Calu3 (cell line): ENCODE measurements around the gene PRKN. TPM values are rescaled to one million over a fixed set of nuclear protein-coding genes. Genes with fewer than 3 reads are reported as not detected.

ENCODE experiments used
- BruUV-seq: library from RNA; stranded (reverse); fragments of 400-500 nt; replicated peaks from 2 replicates; lab custom pipeline; 2021; lab: Mats Ljungman, UMichigan
- CTCF ChIA-PET: fragments of 300-600 bp; sonication (Branson Sonifier 250); formaldehyde crosslinking; loops from one replicate; lab custom pipeline; 2022; ENCODE audit warnings: antibody characterized with exemption; lab: Charles Lee
- DNase-seq: peaks from one replicate; pipeline ENCODE4 v3.0.0; 2022
- H3K27ac Mint-ChIP-seq: one replicate; pipeline ENCODE4 v1.8.0; 2022; ENCODE audit warnings: mixed read lengths; ENCODE audit not compliant: unreplicated experiment
- H3K27me3 Mint-ChIP-seq: one replicate; pipeline ENCODE4 v1.8.0; 2022; ENCODE audit warnings: mixed read lengths; ENCODE audit not compliant: unreplicated experiment
- H3K36me3 Mint-ChIP-seq: one replicate; pipeline ENCODE4 v1.8.0; 2022; ENCODE audit warnings: mild to moderate bottlenecking, moderate library complexity, mixed read lengths; ENCODE audit not compliant: insufficient read depth, unreplicated experiment
- H3K4me1 Mint-ChIP-seq: one replicate; pipeline ENCODE4 v1.8.0; 2022; ENCODE audit warnings: mild to moderate bottlenecking, low read depth, mixed read lengths; ENCODE audit not compliant: unreplicated experiment
- H3K4me3 Mint-ChIP-seq: one replicate; pipeline ENCODE4 v1.8.0; 2022; ENCODE audit warnings: mild to moderate bottlenecking, low read depth, moderate library complexity, mixed read lengths; ENCODE audit not compliant: unreplicated experiment
- H3K9me3 Mint-ChIP-seq: one replicate; pipeline ENCODE4 v1.8.0; 2022; ENCODE audit warnings: low read depth, mixed read lengths; ENCODE audit not compliant: unreplicated experiment
- intact Hi-C: fragments of 100-400 bp; cut with micrococcal nuclease; formaldehyde crosslinking; loops from one replicate; pipeline ENCODE4 v1.10.0; 2022; ENCODE audit not compliant: unreplicated experiment
- total RNA-seq: library from RNA; stranded (reverse); gene quantifications from 2 replicates; pipeline ENCODE4 v1.2.3, GENCODE V29; 2022
- TF ChIP-seq, protein P1 (sequence below): fragments of 200-600 bp; IDR thresholded peaks from one replicate; pipeline ENCODE4 v1.8.0; 2022; ENCODE audit warnings: antibody characterized with exemption; ENCODE audit not compliant: unreplicated experiment

The PRKN gene
- total RNA-seq, 1 experiment from 2014 or later = 3.8 TPM

DNA sequence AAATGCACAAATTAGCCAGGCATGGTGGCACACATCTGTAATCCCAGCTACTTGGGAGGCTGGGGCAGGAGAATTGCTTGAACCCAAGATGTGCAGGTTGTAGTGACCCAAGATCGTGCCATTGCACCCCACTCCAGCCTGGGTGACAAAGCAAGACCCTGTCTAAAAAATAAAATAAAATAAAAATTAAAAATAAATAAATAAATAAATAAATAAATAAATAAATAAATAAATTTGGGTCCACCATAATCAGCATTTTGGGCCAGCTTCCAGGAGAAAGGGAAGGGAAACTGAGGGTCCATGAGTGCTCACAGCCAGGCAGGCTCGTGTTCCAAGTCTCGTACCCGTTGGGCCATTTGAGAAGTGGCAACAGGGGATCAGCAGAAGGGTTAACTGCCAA, 1322.1 kb downstream of the PRKN start:
- intact Hi-C loops = no loop called here

DNA sequence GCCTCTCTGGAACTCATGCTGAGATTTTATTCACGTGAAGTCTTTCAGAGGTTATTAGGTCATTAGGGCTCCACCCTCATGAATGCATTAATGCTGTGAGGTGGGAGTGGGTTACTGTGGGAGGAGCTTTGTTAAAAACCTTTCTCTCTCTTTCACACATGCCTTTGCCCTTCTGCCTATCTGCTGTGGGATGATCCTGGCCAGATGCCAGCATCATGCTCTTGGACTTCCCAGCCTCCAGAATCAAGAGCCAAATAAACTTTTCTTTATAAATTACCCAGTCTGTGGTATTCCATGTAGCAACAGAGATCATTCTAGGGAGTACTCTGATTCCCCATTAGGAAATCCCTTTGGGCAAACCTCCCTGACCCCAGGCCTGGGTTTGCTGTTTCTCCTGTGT, 1323.8 kb downstream of the PRKN start:
- peaks cover 21% of the 10 kb centered on the region for H3K4me1 Mint-ChIP-seq
- H3K36me3 Mint-ChIP-seq = peaks cover 4% of the 10 kb centered on the region
- CTCF ChIA-PET = no interaction called here
- intact Hi-C loops = no loop called here
- no peak for DNase-seq
- H3K27me3 Mint-ChIP-seq = peaks cover 7% of the 10 kb centered on the region
- BruUV-seq = no TSS peak
- no peak overlapping the region for H3K4me3 Mint-ChIP-seq
- TF ChIP-seq, protein P1, sequence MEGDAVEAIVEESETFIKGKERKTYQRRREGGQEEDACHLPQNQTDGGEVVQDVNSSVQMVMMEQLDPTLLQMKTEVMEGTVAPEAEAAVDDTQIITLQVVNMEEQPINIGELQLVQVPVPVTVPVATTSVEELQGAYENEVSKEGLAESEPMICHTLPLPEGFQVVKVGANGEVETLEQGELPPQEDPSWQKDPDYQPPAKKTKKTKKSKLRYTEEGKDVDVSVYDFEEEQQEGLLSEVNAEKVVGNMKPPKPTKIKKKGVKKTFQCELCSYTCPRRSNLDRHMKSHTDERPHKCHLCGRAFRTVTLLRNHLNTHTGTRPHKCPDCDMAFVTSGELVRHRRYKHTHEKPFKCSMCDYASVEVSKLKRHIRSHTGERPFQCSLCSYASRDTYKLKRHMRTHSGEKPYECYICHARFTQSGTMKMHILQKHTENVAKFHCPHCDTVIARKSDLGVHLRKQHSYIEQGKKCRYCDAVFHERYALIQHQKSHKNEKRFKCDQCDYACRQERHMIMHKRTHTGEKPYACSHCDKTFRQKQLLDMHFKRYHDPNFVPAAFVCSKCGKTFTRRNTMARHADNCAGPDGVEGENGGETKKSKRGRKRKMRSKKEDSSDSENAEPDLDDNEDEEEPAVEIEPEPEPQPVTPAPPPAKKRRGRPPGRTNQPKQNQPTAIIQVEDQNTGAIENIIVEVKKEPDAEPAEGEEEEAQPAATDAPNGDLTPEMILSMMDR = no peak
- H3K9me3 Mint-ChIP-seq = peaks cover 3% of the 10 kb centered on the region
- H3K27ac Mint-ChIP-seq = no peak overlapping the region

More for the DNA sequence above, 1322.1 kb downstream of the PRKN start:
- peaks cover 3% of the 10 kb centered on the region for H3K9me3 Mint-ChIP-seq
- BruUV-seq = no TSS peak
- CTCF ChIA-PET = interaction anchor here (0.6 kb wide), 1 partner anchor 41 kb away, joined by 5 read pairs; no protein-coding TSS in a partner anchor
- no peak overlapping the region for H3K4me3 Mint-ChIP-seq
- no peak for DNase-seq
- TF ChIP-seq, protein P1 = no peak
- H3K36me3 Mint-ChIP-seq = peaks cover 4% of the 10 kb centered on the region
- peaks cover 29% of the 10 kb centered on the region for H3K4me1 Mint-ChIP-seq
- H3K27me3 Mint-ChIP-seq = no peaks in the 10 kb centered on the region
- no peak overlapping the region for H3K27ac Mint-ChIP-seq

DNA sequence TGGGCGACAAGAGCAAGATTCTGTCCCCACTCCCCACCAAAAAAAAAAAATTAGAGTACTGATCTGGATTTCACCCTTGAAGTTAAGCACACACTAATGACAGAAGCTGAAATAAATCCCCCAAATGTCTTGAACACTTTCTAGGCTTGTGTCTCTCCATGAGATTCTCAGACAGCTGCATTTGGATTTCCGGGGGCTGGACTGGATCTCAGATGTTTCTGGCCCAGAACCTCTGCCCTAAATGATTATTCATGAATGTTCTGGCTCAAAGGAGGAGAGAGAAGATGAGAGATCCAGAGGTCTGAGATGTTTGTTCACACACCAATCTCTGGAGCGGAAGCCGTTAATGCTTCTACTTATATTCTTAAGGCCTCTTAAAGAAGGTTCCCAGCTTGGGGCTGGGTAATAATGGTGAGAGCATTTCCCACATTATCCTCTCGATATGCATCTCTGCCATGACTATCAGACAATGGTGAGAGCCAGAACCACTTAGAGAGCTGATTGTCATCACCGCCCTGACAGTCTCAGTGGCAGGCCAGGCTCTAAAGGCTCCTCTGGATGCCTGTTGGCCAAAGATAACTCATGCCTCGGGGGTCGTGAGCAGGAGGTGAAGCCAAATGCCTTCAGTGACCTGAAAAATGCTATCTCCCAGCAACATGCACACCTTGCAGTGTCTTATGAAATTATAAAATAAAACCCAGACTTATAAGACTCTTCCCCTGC, 1325.8 kb downstream of the PRKN start:
- CTCF ChIA-PET = no interaction called here
- TF ChIP-seq, protein P1 = no peak
- Mint-ChIP-seq H3K27ac (no peak overlapping the region), H3K27me3 (peaks cover 17% of the 10 kb centered on the region), H3K9me3 (peaks cover 3% of the 10 kb centered on the region), H3K36me3 (no peaks in the 10 kb centered on the region), H3K4me1 (peaks cover 7% of the 10 kb centered on the region), H3K4me3 (no peak overlapping the region)
- no TSS peak for BruUV-seq
- no peak for DNase-seq
- intact Hi-C loops = no loop called here

DNA sequence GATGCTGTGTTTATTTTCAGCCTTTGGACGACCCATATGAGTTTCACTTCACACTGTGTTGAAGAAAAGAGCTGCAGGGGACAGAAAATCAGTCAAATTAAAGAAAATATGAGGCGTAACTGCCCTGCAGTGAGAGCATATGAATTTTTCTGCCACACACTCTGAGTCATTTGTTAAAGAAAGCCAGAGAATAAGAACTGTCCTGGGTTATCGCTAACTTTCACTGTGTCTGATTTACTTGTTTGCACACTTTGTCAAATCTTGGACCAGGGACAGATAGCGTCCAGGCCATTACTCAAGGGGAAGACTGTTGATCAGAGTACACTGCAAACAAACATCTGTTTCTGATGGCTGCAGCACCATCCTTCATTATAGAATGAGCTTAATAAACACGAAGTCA, 1326.9 kb downstream of the PRKN start:
- Mint-ChIP-seq H3K36me3 (no peaks in the 10 kb centered on the region), H3K27me3 (peaks cover 17% of the 10 kb centered on the region), H3K27ac (no peak overlapping the region), H3K4me1 (no peaks in the 10 kb centered on the region), H3K9me3 (peaks cover 3% of the 10 kb centered on the region), H3K4me3 (no peak overlapping the region)
- intact Hi-C loops = no loop called here
- no TSS peak for BruUV-seq
- no peak for DNase-seq
- TF ChIP-seq, protein P1 = no peak
- CTCF ChIA-PET = no interaction called here
